GM06990 (cell line): ENCODE measurements around the gene STRN3.
"Not testable (repeated sequence)": the region's sequence is repeated elsewhere in the genome, so short reads cannot be mapped to it uniquely, and the experiment has no call there.

Source experiments
- DNase-seq: peaks from one replicate; pipeline ENCODE4 v3.0.0-alpha.2; 2011; ENCODE audit not compliant: insufficient read length; ENCODE audit errors: extremely low read depth
- H3K27me3 ChIP-seq: replicated peaks from 2 replicates; pipeline ENCODE4 v1.6.0; 2011; ENCODE audit warnings: low read length; ENCODE audit not compliant: control insufficient read depth, insufficient read depth
- H3K36me3 ChIP-seq: 2 replicates; pipeline ENCODE4 v1.5.1; 2011; ENCODE audit warnings: low read length; ENCODE audit not compliant: control insufficient read depth, insufficient read depth
- H3K4me3 ChIP-seq: replicated peaks from 2 replicates; pipeline ENCODE4 v1.5.1; 2011; ENCODE audit warnings: low read depth, mild to moderate bottlenecking, control low read depth, low read length
- CTCF ChIP-seq: IDR thresholded peaks from 2 replicates; pipeline ENCODE4 v1.5.1; 2011; ENCODE audit warnings: low read length, control low read depth, mild to moderate bottlenecking, inconsistent platforms; ENCODE audit not compliant: insufficient read depth, poor library complexity, severe bottlenecking

Gene STRN3

GRCh38 chr14:31010935-31011334, 15.2 kb downstream of the STRN3 start:
- H3K36me3 ChIP-seq = peaks cover 2% of the 10 kb centered on the region; the same call in 1 of the 2 replicates
- H3K27me3 ChIP-seq = no peaks in the 10 kb centered on the region
- no peak for TF ChIP-seq CTCF
- H3K4me3 ChIP-seq = no peak overlapping the region
- DNase-seq = no peak

DNA sequence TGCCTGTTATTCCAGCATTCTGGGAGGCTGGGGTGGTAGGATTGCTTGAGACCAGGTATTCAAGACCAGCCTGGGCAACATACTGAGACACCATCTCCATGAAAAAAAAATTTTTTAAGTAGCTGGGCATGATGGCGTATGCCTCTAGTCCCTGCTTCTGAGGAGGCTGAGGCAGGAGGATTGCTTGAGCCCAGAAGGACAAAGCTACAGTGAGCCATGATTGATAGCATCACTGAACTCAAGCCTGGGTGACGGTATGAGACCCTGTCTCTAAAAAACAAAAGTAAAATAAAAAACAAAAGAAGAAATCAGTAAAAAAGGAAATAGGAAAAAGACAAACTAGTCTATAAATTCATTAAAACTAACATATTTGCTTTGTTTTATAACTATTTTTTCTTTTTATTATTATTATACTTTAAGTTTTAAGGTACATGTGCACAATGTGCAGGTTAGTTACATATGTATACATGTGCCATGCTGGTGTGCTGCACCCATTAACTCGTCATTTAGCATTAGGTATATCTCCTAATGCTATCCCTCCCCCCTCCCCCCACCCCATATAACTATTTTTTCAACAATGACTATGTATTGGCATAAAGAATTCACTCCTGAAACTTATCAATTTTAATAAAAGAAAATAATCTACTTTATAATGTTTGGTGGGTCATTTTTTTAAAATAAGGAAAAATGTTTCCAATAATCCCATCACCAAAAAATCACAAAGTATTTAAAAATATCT, 16.2 kb downstream of the STRN3 start:
- H3K36me3 ChIP-seq = peaks cover 4% of the 10 kb centered on the region
- DNase-seq = no peak
- no peak overlapping the region for H3K4me3 ChIP-seq
- no peaks in the 10 kb centered on the region for H3K27me3 ChIP-seq
- TF ChIP-seq CTCF = no peak

DNA sequence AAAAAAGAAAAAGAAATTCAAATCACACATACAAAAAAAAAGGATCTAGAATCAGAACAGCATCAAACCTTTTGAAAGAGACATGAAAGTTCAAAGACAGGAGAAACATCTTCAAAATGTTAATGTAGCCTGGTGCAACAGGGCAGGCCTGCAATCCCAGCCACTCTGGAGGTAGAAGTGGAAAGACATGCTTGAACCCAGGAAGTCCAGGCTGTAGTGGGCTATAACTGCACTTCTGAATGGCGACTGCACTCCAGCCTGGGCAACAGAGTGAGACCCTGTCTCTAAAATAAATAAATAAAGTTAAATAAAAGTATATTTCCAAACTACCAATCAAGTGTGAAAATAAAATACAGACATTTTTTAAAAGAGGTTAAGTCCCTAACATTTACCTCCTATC, 19.5 kb downstream of the STRN3 start:
- TF ChIP-seq CTCF = no peak

GRCh38 chr14:31004007-31004406, 22.2 kb downstream of the STRN3 start:
- not testable (repeated sequence) for H3K27me3 ChIP-seq

More for the DNA sequence above, 19.5 kb downstream of the STRN3 start:
- Histone ChIP-seq H3K36me3 (peaks cover 3% of the 10 kb centered on the region), H3K4me3 (no peak overlapping the region), H3K27me3 (no peaks in the 10 kb centered on the region)
- DNase-seq = no peak

DNA sequence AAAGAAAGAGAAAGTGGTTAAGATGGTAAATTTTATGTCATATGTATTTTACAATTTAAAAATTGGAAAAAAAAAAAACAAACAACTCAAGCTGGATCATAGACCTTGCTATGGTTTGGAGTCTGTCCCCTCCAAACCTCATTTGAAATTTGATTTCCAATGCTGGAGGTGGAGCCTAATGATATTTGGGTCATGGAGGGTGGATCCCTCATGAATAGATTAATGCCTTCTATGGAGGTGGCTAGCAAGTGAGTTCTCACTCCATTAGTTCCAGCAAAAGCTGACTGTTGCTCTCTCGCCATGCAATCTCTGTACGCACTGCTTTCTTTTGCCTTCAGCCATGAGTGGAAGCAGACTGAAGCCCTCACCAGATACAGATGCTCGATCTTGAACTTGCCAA, 22.9 kb downstream of the STRN3 start:
- Histone ChIP-seq H3K4me3 (no peak overlapping the region), H3K36me3 (peaks cover 5% of the 10 kb centered on the region), H3K27me3 (no peaks in the 10 kb centered on the region)
- no peak for DNase-seq
- TF ChIP-seq CTCF = no peak

More at GRCh38 chr14:31004007-31004406, 22.2 kb downstream of the STRN3 start:
- not testable (repeated sequence) for DNase-seq, H3K36me3 ChIP-seq, H3K4me3 ChIP-seq

DNA sequence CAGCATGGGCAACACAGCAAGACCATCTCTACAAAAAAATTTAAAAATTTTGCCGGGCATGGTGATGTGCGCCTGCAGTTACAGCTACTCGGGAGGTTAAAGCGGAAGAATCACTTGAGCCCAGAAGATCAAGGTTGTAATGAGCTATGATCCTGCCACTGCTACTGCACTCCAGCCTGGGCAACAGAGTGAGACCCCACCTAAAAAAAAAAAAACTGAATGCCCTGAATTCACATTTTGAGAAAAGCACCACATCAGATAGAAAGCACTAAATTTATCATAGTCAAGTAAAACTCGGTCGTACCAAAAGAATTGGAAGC, 24.9 kb downstream of the STRN3 start:
- no peaks in the 10 kb centered on the region for H3K27me3 ChIP-seq
- DNase-seq = no peak
- H3K4me3 ChIP-seq = no peak overlapping the region
- TF ChIP-seq CTCF = no peak
- H3K36me3 ChIP-seq = peaks cover 5% of the 10 kb centered on the region
